ENCODE data around the gene CDHR5. TPM values are rescaled to one million over a fixed set of nuclear protein-coding genes. Genes with fewer than 3 reads are reported as not detected.

CDHR5 gene
- polyA plus RNA-seq, 3 donors: 31.0 to 42.2 (median 41.3) TPM

DNA sequence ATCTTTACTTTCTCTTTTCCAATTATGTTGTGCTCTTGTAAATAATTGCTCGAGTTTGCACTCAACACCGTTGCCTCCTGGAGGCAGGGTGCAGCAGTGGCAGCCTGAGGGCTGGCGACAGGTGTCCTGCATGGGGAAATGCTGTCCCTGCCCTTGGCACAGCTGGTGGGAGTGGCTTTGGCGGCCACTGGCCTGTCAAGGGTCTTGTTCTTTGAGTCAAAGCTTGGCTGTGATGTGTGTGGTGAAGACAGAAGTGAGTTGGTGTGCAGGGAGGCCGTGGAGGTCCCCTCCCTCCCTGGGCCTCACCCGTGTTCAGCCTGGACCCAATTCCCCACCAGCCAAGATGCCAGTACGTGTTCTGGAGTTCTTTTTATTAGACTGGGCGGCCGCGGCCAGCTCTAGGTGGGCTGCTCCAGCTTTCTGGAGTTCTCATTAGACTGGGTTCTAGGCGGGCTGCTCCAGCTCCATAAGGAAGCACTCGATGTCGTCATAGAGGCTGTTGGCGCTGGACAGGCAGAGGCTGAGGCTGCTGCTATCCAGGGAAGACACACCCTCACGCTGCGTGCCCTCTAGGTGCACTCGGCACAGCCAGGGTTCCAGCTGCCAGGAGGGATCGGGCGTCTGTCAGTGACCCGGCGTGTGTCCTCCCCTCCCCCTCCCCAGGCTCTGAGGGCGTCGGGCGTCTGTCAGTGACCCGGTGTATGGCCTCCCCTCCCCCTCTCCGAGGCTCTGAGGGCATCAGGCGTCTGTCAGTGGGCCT, 12.4 kb downstream of the CDHR5 start:
- DNase-seq (ENCODE audit: low read depth in 3 of 3, low spot score in 2 of 3): no peak

DNA sequence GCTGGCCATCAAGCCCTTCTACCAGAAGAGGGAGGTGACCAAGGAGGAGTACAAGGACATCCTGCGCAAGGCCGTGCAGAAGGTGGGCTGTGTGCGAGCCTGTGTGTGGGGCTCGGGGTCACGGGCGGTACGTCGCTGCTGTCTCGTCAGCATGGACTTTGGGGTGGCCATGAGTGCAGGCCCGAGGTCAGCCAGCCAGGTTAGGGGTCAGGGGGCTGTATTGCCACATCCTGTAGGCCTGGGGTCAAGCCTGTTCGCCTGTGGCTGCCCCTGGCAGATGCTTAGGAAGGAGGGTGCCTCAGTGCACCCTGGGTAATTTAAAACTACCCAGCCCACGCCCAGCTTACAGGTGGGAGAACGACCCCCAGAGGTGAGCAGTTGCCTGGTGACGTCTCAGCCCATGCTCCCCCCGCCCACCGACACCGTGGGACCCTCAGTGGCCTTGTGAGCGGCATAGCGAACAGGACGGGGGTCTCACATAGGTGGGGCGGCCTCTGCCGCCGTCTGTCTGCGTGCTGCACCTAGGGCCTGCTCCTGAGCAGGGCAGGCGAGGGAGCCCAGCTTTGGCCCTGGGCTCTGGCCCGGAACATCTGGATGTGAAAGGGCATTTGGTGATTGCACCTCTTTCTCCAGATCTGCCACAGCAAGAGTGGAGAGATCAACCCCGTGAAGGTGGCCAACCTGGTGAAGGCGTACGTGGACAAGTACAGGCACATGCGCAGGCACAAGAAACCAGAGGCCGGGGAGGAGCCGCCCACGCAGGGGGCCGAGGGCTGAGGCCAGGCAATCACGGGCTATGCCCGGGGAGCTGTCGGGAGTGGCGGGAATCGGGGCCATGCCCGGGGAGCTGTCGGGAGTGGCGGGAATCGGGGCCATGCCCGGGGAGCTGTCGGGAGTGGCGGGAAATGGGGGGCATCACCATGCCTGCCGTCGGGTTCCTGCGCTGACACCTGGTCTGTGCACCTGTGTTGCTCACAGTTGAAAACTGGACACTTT, 13.5 kb downstream of the CDHR5 start:
- DNase-seq (ENCODE audit: low read depth in 3 of 3, low spot score in 2 of 3): no peak

GRCh38 chr11:610146-610801, 14.5 kb downstream of the CDHR5 start:
- DNase-seq (ENCODE audit: low read depth in 3 of 3, low spot score in 2 of 3): no peak

- DNase-seq (ENCODE audit: low read depth in 3 of 3, low spot score in 2 of 3): no peak
Measured at GRCh38 chr11:609341-609811, 15.4 kb downstream of the CDHR5 start.

DNA sequence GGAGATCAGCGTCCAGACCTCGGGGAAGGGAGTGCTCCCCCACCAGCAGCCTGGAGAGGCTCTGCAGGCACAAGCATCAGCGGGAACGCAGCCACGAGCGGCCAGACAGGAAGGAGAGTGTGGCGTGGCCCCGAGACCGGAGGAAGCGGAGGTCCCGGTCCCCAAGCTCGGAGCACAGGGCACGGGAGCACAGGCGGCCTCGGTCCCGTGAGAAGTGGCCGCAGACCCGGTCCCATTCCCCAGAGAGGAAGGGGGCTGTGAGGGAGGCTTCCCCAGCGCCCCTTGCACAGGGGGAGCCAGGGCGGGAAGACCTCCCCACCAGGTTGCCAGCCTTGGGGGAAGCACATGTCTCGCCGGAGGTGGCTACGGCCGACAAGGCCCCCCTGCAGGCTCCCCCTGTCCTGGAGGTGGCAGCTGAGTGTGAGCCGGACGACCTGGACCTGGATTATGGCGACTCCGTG, 15.9 kb downstream of the CDHR5 start:
- DNase-seq (ENCODE audit: low read depth in 3 of 3, low spot score in 2 of 3): no peak

DNA sequence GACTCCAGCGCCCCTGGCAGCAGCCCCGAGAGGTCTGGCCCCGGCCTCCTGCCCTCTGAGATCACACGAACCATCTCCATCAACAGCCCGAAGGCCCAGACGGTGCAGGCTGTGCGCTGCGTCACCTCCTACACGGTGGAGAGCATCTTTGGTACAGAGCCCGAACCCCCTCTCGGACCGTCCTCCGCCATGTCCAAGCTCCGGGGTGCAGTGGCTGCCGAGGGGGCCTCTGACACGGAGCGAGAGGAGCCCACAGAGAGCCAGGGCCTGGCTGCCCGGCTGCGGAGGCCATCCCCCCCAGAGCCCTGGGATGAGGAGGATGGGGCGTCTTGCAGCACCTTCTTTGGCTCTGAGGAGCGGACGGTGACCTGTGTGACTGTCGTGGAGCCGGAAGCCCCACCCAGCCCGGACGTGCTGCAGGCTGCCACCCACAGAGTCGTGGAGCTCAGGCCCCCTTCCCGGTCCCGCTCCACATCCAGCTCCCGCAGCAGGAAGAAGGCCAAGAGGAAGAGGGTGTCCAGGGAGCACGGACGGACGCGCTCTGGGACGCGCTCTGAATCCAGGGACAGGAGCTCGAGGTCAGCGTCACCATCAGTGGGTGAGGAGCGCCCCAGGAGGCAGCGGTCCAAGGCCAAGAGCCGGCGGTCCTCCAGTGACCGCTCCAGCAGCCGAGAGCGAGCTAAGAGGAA, 16.6 kb downstream of the CDHR5 start:
- DNase-seq (ENCODE audit: low read depth in 3 of 3, low spot score in 2 of 3): no peak

DNA sequence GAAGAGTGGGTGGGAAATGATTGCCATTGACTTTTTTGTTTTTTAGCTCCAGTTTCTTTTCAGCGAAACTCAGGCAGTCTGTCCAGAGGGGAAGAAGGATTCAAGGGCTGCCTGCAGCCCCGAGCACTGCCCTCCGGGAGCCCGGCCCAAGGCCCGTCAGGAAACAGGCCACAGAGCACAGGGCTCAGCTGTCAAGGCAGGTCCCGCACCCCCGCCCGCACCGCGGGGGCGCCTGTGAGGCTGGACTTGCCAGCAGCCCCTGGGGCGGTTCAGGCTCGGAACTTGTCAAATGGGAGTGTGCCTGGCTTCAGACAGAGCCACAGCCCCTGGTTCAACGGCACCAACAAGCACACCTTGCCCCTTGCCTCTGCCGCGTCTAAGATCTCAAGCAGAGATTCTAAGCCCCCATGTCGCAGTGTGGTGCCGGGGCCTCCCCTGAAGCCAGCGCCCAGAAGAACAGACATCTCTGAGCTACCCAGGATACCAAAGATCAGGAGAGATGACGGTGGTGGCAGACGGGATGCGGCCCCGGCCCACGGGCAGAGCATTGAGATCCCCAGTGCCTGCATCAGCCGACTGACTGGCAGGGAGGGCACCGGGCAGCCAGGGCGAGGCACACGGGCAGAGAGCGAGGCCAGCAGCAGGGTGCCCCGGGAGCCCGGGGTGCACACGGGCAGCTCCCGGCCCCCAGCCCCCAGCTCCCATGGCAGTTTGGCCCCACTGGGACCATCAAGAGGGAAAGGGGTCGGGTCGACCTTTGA, 17.6 kb downstream of the CDHR5 start:
- no peak for DNase-seq (ENCODE audit: low read depth in 3 of 3, low spot score in 2 of 3)

GRCh38 chr11:606245-606644, 18.5 kb downstream of the CDHR5 start:
- DNase-seq (ENCODE audit: low read depth in 3 of 3, low spot score in 2 of 3): no peak

- DNase-seq (ENCODE audit: low read depth in 3 of 3, low spot score in 2 of 3): no peak
Measured at GRCh38 chr11:605286-606129, 19.2 kb downstream of the CDHR5 start.

GRCh38 chr11:603154-603553, 21.6 kb downstream of the CDHR5 start:
- DNase-seq (ENCODE audit: low read depth in 3 of 3, low spot score in 2 of 3): no peak

DNA sequence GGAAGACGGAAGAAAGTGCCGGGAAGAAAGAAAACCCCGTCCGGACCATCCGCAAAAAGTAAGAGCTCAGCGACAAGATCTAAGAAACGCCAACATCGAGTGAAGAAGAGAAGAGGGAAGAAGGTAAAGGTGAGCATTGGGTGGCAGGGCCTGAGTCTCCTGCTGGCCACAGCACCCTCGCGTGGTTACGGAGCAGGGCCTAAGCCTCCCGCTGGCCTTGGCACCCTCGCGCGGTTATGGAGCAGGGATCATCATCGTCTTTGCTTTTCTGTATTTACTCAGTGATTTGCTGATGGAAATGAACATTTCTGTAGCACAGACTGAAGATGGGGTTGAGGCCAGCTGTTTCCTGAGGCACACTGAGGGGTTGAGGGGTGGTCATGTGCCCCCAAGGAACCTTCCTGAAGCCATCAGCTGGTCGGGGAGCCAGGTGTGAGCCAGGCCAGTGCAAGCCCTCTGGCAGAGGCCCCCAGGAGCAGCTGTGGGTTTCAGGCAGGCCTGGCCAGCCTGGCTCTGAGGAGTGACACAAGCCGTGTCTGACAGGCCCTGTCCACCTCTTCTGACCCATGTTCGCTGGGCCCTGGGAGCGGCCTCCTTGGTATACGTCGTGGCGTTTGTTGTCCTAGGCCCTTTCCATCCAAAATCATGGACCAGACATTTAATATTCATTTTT, 23.0 kb downstream of the CDHR5 start:
- no peak for DNase-seq (ENCODE audit: low read depth in 3 of 3, low spot score in 2 of 3)

- DNase-seq (ENCODE audit: low read depth in 3 of 3, low spot score in 2 of 3): no peak
Measured at GRCh38 chr11:598005-598680, 26.6 kb downstream of the CDHR5 start.

DNA sequence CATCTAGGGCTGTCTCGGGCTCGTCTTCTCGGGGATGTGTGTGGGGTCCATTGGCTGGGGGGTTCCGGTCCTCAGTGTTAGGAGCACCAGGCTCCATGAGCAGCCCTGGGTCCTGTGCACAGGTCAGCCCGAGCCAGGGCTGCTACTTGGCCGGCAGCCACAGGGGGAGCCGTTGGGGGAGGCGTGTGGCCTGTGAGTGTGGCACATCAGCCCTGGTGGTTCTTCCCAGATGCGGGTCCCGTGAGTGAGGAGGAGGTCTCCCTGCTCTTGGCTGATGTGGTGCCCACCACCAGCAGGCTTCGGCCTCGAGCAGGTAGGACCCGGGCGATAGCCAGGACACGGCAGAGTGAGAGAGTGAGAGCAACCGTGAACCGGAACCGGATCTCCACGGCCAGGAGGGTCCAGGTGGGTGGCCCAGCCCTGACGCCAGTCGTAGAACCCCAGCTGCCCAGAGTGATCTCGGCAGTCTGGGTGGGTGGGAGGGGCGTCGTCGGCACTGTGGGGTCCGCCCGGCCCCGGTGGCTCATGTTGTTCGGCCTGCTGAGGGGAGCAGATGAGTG, 27.5 kb downstream of the CDHR5 start:
- DNase-seq (ENCODE audit: low read depth in 3 of 3, low spot score in 2 of 3): no peak

GRCh38 chr11:596374-596773, 28.4 kb downstream of the CDHR5 start:
- no peak for DNase-seq (ENCODE audit: low read depth in 3 of 3, low spot score in 2 of 3)

- DNase-seq (ENCODE audit: low read depth in 3 of 3, low spot score in 2 of 3): no peak
Measured at GRCh38 chr11:595400-595799, 29.4 kb downstream of the CDHR5 start.

GRCh38 chr11:593347-593746, 31.4 kb downstream of the CDHR5 start:
- DNase-seq (ENCODE audit: low read depth in 3 of 3, low spot score in 2 of 3): no peak

DNA sequence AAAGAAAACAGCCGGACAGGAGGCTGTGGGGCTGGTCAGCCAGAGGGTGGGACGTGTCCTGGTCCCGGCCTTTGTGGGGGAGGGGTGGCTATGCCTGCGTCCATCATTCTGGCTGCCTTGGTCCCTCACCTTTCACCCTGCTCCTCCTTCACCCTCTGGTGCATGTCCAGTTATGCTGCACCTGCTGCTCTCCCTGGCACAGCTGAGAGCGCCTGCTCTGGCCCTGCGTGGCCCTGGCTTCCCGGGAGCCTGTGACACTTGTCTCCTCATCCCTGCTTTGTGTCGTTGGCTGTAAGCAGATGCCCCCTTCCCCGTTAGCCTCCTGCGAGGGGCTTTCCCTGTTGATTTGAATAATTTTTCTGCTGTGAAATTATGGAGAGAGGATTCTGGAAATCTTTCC, 31.8 kb downstream of the CDHR5 start:
- no peak for DNase-seq (ENCODE audit: low read depth in 3 of 3, low spot score in 2 of 3)

Data from right renal cortex interstitium (tissue), 3 donors.